Gastrocnemius medialis (tissue), 4 donors: ENCODE data around the gene PLEKHA1.

ENCODE experiments used
- POLR2A ChIP-seq, 2 donors: fragments of 450-650 bp; IDR thresholded peaks; one replicate each; pipeline ENCODE4 v1.6.1; 2017; ENCODE audit warnings: antibody characterized with exemption in 2 of 2, mild to moderate bottlenecking in 2 of 2, moderate library complexity in 2 of 2
- TF ChIP-seq, protein P1 (sequence below), 5 experiments: fragments of 450-650 bp in 3 of 5; fragments of 200-600 bp in 2 of 5; sonication (generic) in 2 of 5; IDR thresholded peaks in 4 of 5; conservative IDR thresholded peaks in 1 of 5; 1 replicate in 4 of 5; 2 replicates in 1 of 5; pipeline ENCODE4 v1.5.1; 2016 to 2019; ENCODE audit warnings: antibody characterized with exemption in 5 of 5, mild to moderate bottlenecking in 3 of 5, moderate library complexity in 3 of 5

- TF ChIP-seq, protein P1, sequence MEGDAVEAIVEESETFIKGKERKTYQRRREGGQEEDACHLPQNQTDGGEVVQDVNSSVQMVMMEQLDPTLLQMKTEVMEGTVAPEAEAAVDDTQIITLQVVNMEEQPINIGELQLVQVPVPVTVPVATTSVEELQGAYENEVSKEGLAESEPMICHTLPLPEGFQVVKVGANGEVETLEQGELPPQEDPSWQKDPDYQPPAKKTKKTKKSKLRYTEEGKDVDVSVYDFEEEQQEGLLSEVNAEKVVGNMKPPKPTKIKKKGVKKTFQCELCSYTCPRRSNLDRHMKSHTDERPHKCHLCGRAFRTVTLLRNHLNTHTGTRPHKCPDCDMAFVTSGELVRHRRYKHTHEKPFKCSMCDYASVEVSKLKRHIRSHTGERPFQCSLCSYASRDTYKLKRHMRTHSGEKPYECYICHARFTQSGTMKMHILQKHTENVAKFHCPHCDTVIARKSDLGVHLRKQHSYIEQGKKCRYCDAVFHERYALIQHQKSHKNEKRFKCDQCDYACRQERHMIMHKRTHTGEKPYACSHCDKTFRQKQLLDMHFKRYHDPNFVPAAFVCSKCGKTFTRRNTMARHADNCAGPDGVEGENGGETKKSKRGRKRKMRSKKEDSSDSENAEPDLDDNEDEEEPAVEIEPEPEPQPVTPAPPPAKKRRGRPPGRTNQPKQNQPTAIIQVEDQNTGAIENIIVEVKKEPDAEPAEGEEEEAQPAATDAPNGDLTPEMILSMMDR (IDR thresholded peaks at IDR 0.05 in 4 of 5, conservative IDR thresholded peaks at IDR 0.05 in 1 of 5): no peak
- no peak for TF ChIP-seq POLR2A (IDR thresholded peaks at IDR 0.05)
Observed at GRCh38 chr10:122362031-122362592, 12.4 kb upstream of the PLEKHA1 start.
